HEK293 (cell line): ENCODE results near the gene TOM1L2.

Experiments
- GLIS2 ChIP-seq: fragments of 450-650 bp; formaldehyde crosslinking; IDR thresholded peaks from 2 replicates; pipeline ENCODE4 v1.5.1; 2016; ENCODE audit warnings: missing biosample characterization, missing genetic modification characterization
- KLF7 ChIP-seq: fragments of 450-650 bp; formaldehyde crosslinking; IDR thresholded peaks from 2 replicates; pipeline ENCODE4 v1.5.1; 2016; ENCODE audit warnings: missing biosample characterization, missing genetic modification characterization, borderline replicate concordance
- KLF9 ChIP-seq: fragments of 450-650 bp; formaldehyde crosslinking; IDR thresholded peaks from 2 replicates; pipeline ENCODE4 v1.5.1; 2016; ENCODE audit warnings: missing biosample characterization, missing genetic modification characterization, low read depth
- PBX3 ChIP-seq: sonication (generic); formaldehyde crosslinking; IDR thresholded peaks from 2 replicates; pipeline ENCODE4 v1.8.1; 2022; ENCODE audit warnings: mild to moderate bottlenecking, moderate library complexity, missing genetic modification reagents
- PRDM10 ChIP-seq: fragments of 450-650 bp; formaldehyde crosslinking; IDR thresholded peaks from 2 replicates; pipeline ENCODE4 v1.5.1; 2016; ENCODE audit warnings: missing biosample characterization, missing genetic modification characterization
- PRDM6 ChIP-seq: fragments of 450-650 bp; formaldehyde crosslinking; IDR thresholded peaks from 2 replicates; pipeline ENCODE4 v1.5.1; 2017; ENCODE audit warnings: missing biosample characterization, missing genetic modification characterization
- SCRT1 ChIP-seq: fragments of 450-650 bp; formaldehyde crosslinking; IDR thresholded peaks from 2 replicates; pipeline ENCODE4 v1.5.1; 2016; ENCODE audit warnings: missing biosample characterization, missing genetic modification characterization, borderline replicate concordance
- YY1 ChIP-seq: fragments of 450-650 bp; formaldehyde crosslinking; IDR thresholded peaks from 2 replicates; pipeline ENCODE4 v1.5.1; 2018; ENCODE audit warnings: missing biosample characterization, missing genetic modification characterization
- YY2 ChIP-seq: fragments of 450-650 bp; formaldehyde crosslinking; IDR thresholded peaks from 2 replicates; pipeline ENCODE4 v1.5.1; 2016; ENCODE audit warnings: missing biosample characterization, missing genetic modification characterization
- ZBTB17 ChIP-seq: fragments of 450-650 bp; formaldehyde crosslinking; IDR thresholded peaks from 2 replicates; pipeline ENCODE4 v1.5.1; 2016; ENCODE audit warnings: missing biosample characterization, missing genetic modification characterization
- ZBTB20 ChIP-seq: fragments of 450-650 bp; formaldehyde crosslinking; IDR thresholded peaks from 2 replicates; pipeline ENCODE4 v1.5.1; 2016; ENCODE audit warnings: missing biosample characterization, missing genetic modification characterization
- ZBTB44 ChIP-seq: fragments of 450-650 bp; IDR thresholded peaks from 2 replicates; pipeline ENCODE4 v1.5.1; 2018; ENCODE audit warnings: missing biosample characterization, mild to moderate bottlenecking, missing genetic modification characterization
- ZBTB48 ChIP-seq: fragments of 450-650 bp; formaldehyde crosslinking; IDR thresholded peaks from 2 replicates; pipeline ENCODE4 v1.5.1; 2016; ENCODE audit warnings: missing biosample characterization, missing genetic modification characterization
- ZFP69B ChIP-seq: fragments of 450-650 bp; formaldehyde crosslinking; IDR thresholded peaks from 2 replicates; pipeline ENCODE4 v1.5.1; 2016; ENCODE audit warnings: missing biosample characterization, missing genetic modification characterization
- ZNF146 ChIP-seq: fragments of 450-650 bp; formaldehyde crosslinking; IDR thresholded peaks from 2 replicates; pipeline ENCODE4 v1.5.1; 2016; ENCODE audit warnings: missing biosample characterization, missing genetic modification characterization
- ZNF16 ChIP-seq: fragments of 450-650 bp; formaldehyde crosslinking; IDR thresholded peaks from 2 replicates; pipeline ENCODE4 v1.5.1; 2016; ENCODE audit warnings: low read depth, missing biosample characterization, missing genetic modification characterization
- ZNF2 ChIP-seq: fragments of 450-650 bp; formaldehyde crosslinking; IDR thresholded peaks from 2 replicates; pipeline ENCODE4 v1.5.1; 2016; ENCODE audit warnings: missing biosample characterization, missing genetic modification characterization
- ZNF248 ChIP-seq: fragments of 450-650 bp; formaldehyde crosslinking; IDR thresholded peaks from 2 replicates; pipeline ENCODE4 v1.5.1; 2017; ENCODE audit warnings: missing biosample characterization, missing genetic modification characterization
- ZNF292 ChIP-seq: fragments of 450-650 bp; formaldehyde crosslinking; IDR thresholded peaks from 2 replicates; pipeline ENCODE4 v1.5.1; 2016; ENCODE audit warnings: low read depth, missing biosample characterization, missing genetic modification characterization, borderline replicate concordance
- ZNF302 ChIP-seq: fragments of 450-650 bp; formaldehyde crosslinking; IDR thresholded peaks from 2 replicates; pipeline ENCODE4 v1.5.1; 2016; ENCODE audit warnings: missing biosample characterization, missing genetic modification characterization, low read depth
- ZNF510 ChIP-seq: fragments of 450-650 bp; formaldehyde crosslinking; IDR thresholded peaks from 2 replicates; pipeline ENCODE4 v1.5.1; 2018; ENCODE audit warnings: mild to moderate bottlenecking, missing genetic modification characterization, missing biosample characterization; ENCODE audit not compliant: insufficient replicate concordance
- ZNF514 ChIP-seq: fragments of 450-650 bp; formaldehyde crosslinking; IDR thresholded peaks from 2 replicates; pipeline ENCODE4 v1.5.1; 2016; ENCODE audit warnings: missing biosample characterization, missing genetic modification characterization
- ZNF548 ChIP-seq: fragments of 450-650 bp; formaldehyde crosslinking; IDR thresholded peaks from 2 replicates; pipeline ENCODE4 v1.5.1; 2016; ENCODE audit warnings: missing biosample characterization, missing genetic modification characterization
- ZNF555 ChIP-seq: fragments of 450-650 bp; formaldehyde crosslinking; conservative IDR thresholded peaks from 2 replicates; pipeline ENCODE4 v1.5.1; 2017; ENCODE audit warnings: missing biosample characterization, mild to moderate bottlenecking, missing genetic modification characterization, inconsistent platforms
- ZNF560 ChIP-seq: fragments of 450-650 bp; formaldehyde crosslinking; IDR thresholded peaks from 2 replicates; pipeline ENCODE4 v1.5.1; 2017; ENCODE audit warnings: missing biosample characterization, missing genetic modification characterization, borderline replicate concordance
- ZNF610 ChIP-seq: fragments of 450-650 bp; formaldehyde crosslinking; IDR thresholded peaks from 2 replicates; pipeline ENCODE4 v1.5.1; 2016; ENCODE audit warnings: missing biosample characterization, missing genetic modification characterization, borderline replicate concordance
- ZNF621 ChIP-seq: fragments of 450-650 bp; formaldehyde crosslinking; IDR thresholded peaks from 2 replicates; pipeline ENCODE4 v1.5.1; 2017; ENCODE audit warnings: missing biosample characterization, missing genetic modification characterization
- ZNF664 ChIP-seq: fragments of 450-650 bp; formaldehyde crosslinking; IDR thresholded peaks from 2 replicates; pipeline ENCODE4 v1.5.1; 2016; ENCODE audit warnings: missing biosample characterization, missing genetic modification characterization
- ZNF707 ChIP-seq: fragments of 450-650 bp; formaldehyde crosslinking; IDR thresholded peaks from 2 replicates; pipeline ENCODE4 v1.5.1; 2016; ENCODE audit warnings: missing biosample characterization, missing genetic modification characterization
- ZNF747 ChIP-seq: fragments of 450-650 bp; formaldehyde crosslinking; IDR thresholded peaks from 2 replicates; pipeline ENCODE4 v1.5.1; 2016; ENCODE audit warnings: missing biosample characterization, missing genetic modification characterization
- ZSCAN4 ChIP-seq: fragments of 450-650 bp; formaldehyde crosslinking; IDR thresholded peaks from 2 replicates; pipeline ENCODE4 v1.5.1; 2017; ENCODE audit warnings: missing biosample characterization, missing genetic modification characterization

TOM1L2 gene

GRCh38 chr17:17824119-17824782 lies 147.9 kb downstream of the TOM1L2 start (continued):
- no peak for TF ChIP-seq ZNF548 (tag by site-specific recombination)
- TF ChIP-seq ZNF514 (tag by site-specific recombination) = no peak
- no peak for TF ChIP-seq ZNF560 (tag by site-specific recombination)
- no peak for TF ChIP-seq ZNF146
- peak; percentile 9; the same call in 1 of the 2 replicates for TF ChIP-seq GLIS2 (tag by site-specific recombination)
- TF ChIP-seq ZSCAN4 (tag by site-specific recombination) = no peak
- peak; percentile 63; the same call in 1 of the 2 replicates for TF ChIP-seq ZBTB48 (tag by site-specific recombination)
- no peak for TF ChIP-seq ZNF664 (tag by site-specific recombination)
- TF ChIP-seq KLF7 (tag by site-specific recombination) = no peak
- TF ChIP-seq ZNF610 (tag by site-specific recombination) = no peak
- TF ChIP-seq ZBTB44 (tag by site-specific recombination) = no peak
- TF ChIP-seq YY1 (tag by site-specific recombination) = no peak
- no peak for TF ChIP-seq PBX3 (CRISPR knock-in tag)
- no peak for TF ChIP-seq ZNF292 (tag by site-specific recombination)
- no peak for TF ChIP-seq ZNF2
- TF ChIP-seq ZNF747 = no peak
- no peak for TF ChIP-seq ZFP69B
- no peak for TF ChIP-seq ZNF555 (tag by site-specific recombination)
- TF ChIP-seq ZNF510 (tag by site-specific recombination) = no peak
- peak; percentile 83 for TF ChIP-seq ZBTB17 (tag by site-specific recombination)
- TF ChIP-seq ZNF707 (tag by site-specific recombination) = no peak
- no peak for TF ChIP-seq ZNF16 (tag by site-specific recombination)
- no peak for TF ChIP-seq SCRT1 (tag by site-specific recombination)
- TF ChIP-seq KLF9 = peak; percentile 2; the same call in 1 of the 2 replicates
- TF ChIP-seq PRDM10 (tag by site-specific recombination) = peak; percentile 4
- TF ChIP-seq ZBTB20 (tag by site-specific recombination) = no peak; the same call in 1 of the 2 replicates
- no peak for TF ChIP-seq ZNF302 (tag by site-specific recombination)
- no peak for TF ChIP-seq ZNF248
- TF ChIP-seq PRDM6 = no peak
- no peak for TF ChIP-seq ZNF621
- no peak for TF ChIP-seq YY2
